HG03439 (cell line): Measurements from ENCODE around the gene KRT86.
"Not testable (repeated sequence)": the region's sequence is repeated elsewhere in the genome, so short reads cannot be mapped to it uniquely, and the experiment has no call there.

Experiments used
- ATAC-seq: cut with Tn5 transposase; IDR thresholded peaks from one replicate; pipeline ENCODE4 v1.9.1; 2021; ENCODE audit warnings: mild to moderate bottlenecking, moderate library complexity; ENCODE audit not compliant: unreplicated experiment

The KRT86 gene

DNA sequence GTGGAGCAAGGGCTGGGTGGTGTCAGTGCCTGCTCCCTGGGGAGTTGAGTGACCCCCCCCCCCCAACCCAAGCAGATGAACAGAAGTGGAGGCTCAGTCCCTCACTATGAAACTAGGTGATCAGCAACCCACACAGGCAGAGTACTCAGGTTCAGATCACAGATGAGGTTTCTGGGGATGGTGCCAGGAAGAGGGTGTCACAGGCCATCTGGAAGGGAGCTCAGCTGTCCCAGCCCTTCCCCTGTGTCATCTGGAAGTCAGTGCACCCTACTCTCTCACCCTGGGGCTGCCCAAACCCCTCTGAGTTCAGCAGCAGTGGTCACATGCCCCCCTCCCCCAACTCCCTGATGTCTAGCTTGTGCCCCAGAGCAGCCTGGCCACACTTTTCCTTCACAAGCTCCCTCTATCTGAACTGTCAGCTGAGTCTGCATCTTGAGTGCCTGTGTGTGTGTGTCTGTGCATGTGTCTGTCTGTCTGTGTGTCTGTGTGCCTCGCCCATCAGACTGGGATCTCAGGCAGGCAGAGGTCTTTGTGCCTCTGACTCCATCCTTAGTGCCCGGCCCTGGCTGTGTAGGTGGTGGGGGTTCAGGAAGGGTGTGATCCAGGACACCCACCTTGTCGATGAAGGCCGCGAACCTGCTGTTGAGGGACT is 16.2 kb downstream of the KRT86 start:
- ATAC-seq, result not testable (repeated sequence)

DNA sequence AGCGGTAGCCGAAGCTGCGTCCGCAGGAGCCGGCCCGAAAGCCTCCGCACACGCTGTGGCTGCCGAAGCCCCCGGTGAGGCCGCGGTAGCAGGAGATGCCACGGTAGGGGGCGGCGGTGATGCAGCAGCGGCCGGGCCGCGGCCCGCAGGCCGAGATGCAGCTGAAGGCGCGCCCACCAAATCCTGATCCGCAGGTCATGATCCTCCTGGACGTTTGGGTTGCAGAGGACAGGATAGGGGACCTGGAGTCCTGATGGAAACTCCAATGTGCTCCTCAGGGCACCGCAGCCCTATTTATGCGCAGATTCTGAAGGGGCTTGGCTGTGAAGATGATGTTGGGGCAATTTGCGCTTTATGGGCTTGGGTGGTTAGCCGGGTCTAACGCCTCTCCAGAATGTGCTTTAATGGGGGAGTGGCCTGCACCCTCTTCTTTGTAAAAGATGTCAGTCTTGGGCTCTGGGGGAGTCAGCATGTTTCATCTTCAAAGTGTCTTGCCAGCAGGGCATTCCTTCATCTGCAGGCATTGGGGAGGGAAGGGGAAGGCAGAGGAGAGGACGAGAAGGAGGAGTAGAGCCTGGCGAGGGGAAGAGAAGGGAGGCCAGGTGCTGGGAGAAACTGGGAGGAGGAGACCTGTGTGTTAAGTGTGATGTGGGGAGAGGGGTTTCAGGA is 17.0 kb downstream of the KRT86 start, which contains the start of gene KRT81:
TSS of gene KRT81 (minus strand) at position 268 of the 669 bp plus-strand sequence. CDS start at position 199, 69 bp downstream.
- ATAC-seq, result no peak

DNA sequence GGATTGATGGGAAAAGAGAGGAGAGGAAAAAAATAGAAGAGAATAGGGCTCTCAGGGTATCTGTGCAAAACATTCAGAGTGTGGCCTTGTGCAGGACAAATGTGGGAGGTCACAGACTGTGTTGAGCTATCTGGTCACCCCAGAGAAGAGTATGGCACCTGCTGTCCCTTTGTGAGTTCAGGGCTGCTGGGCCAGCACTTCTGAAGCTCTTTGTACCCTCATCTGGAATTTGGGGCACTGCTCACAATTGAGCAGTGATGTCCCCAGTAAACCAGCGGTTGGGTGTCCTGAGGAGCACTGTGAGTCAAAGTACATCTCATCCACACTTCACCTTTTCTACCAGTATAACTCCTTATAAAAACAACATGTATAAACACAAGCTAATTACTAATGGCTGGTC is 19.5 kb downstream of the KRT86 start:
- no peak for ATAC-seq

DNA sequence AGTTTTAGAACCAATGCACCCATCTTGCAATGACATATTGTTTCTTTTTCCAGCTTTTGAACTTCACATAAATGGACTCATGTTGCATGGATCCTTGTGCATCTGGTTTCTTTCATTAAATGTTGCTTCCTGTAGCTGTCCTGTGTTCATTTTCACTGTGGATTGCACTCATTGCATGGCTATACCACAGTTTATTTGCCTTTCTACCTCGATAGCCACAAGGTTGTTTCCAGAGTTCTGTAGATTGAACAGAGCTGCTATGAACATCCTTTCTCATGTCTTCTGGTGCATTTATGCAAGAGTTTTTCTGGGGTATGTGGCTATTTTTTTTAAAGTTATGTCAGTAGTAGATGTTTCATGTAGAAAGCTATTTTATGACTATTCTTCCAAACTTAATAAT is 20.4 kb downstream of the KRT86 start:
- ATAC-seq, result no peak

DNA sequence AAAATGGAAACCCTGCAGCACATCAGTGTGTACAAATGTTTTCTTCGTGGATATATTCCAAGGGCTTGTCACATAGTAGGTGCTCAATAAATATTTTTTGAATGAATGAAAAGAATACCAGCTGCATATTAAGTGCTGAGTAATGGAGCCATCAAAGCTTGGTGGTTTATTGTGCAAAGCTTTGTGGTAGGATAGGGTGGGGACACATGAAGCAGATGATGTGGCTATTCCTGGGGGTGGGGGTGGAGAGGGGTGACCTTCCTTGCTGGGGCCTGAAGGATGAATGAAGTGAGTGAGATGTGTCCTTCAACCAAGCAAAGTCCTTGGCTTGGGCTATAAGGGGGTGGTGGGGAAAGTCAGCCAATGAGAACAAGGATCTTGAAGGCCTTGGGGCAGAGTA is 21.2 kb downstream of the KRT86 start:
- ATAC-seq, result no peak

DNA sequence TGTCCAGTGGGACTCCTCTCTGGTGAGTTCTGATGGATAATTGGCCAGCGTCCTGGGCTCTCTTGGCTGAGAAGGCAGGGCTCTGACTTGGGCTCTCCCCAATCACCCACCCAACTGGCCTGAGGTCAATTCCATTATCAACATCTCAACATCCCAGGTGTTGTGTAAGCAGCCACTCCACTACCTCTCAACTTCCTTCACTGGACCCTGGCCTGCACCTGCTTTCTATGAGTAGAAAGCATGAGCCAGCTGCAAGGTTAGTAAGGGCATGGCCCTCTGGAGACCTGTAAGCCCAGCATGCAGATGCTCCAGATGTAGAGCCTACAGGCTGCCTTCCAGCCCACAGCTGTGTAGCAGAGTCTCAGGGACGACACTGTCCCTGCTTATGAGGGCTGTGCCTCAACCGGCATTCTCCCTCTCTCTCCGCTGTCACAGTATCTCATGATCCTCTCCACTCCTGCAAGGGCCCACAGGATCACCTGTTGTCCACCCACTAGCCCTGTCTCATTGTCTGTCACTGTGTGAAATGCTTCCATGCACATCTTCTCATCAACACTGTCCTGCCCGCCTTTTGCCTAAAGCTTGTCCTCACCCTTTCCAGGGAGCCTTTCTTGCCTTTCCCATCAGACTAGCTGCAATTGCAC is 22.2 kb downstream of the KRT86 start:
- ATAC-seq, result no peak

DNA sequence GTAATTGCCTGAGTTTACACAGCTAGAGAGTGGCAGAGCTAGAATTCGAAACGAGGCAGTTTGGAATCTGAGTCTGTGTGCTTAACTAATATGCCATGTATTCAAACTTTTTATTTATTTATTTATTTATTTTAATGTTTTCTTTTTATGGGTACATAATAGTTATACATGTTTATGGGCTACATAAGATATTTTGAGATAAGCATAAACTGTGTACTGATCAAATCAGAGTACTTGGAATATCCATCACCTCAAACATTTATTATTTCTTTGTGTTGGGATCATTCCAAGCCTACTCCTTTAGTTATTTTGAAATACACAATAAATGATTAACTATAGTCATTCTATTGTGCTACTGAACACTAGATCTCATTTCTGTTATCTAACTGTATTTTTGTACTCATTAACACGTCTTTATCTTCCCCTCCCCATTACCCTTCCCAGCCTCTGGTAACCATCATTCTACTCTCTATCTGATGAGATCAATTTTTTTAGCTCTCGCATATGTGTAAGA is 24.3 kb downstream of the KRT86 start:
- ATAC-seq, result no peak

DNA sequence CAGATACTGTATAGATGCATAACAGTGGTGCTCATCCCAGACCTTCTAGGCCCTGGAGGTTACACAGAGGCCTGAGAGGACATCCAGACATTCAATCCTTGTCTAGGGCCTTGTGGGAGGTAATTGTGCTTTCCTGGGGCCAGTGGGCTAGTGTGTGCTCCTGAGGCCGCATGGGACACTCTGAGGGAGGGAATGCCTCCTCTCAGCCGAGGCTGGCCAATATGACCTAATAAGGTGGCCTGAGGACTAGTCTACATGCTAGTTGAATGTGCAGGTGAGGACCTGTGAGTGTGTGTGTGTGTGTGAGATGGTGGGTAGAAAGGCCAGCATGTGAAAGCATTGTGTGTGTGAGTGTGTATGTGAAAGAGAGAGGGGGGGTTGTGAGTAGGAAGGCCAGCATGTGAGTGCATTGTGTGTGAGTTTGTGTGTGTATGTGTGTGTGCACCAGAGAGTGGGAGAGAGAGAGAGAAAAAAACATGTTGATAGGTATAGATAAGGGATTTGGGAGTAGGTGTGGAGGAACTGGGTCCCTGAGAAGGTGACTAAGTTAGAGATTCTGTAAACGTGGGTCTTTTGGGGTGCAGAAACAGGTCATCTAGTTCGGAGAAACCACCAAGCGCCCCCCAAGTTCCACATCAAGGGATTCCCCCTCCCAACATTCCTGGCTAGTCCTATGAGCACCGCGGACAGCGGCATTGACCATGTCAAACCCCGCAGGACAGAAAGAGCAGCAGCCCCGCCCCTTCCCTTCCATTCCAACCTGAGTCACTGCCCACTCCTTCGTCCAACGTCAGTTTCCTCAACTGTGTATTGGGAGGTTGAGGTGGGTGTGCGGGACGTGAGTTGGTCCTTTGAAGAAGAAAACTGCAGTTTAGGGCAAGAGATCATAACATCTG is 26.6 kb downstream of the KRT86 start:
- no peak for ATAC-seq

DNA sequence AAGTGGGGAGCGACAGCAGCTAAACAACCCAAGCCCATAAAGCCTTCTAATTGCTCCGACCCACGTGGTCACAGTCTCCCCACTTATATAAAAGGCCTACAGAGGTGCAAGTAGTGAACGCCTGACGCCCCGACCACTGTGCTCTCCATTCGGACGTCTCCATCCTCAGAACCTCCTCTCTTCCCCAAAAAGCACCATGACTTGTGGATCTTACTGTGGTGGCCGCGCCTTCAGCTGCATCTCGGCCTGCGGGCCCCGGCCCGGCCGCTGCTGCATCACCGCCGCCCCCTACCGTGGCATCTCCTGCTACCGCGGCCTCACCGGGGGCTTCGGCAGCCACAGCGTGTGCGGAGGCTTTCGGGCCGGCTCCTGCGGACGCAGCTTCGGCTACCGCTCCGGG is 27.3 kb downstream of the KRT86 start:
- not testable (repeated sequence) for ATAC-seq

DNA sequence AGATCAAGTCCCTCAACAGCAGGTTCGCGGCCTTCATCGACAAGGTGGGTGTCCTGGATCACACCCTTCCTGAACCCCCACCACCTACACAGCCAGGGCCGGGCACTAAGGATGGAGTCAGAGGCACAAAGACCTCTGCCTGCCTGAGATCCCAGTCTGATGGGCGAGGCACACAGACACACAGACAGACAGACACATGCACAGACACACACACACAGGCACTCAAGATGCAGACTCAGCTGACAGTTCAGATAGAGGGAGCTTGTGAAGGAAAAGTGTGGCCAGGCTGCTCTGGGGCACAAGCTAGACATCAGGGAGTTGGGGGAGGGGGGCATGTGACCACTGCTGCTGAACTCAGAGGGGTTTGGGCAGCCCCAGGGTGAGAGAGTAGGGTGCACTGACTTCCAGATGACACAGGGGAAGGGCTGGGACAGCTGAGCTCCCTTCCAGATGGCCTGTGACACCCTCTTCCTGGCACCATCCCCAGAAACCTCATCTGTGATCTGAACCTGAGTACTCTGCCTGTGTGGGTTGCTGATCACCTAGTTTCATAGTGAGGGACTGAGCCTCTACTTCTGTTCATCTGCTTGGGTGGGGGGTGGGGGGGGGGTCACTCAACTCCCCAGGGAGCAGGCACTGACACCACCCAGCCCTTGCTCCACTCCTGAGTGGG is 27.9 kb downstream of the KRT86 start:
- ATAC-seq, result not testable (repeated sequence)

DNA sequence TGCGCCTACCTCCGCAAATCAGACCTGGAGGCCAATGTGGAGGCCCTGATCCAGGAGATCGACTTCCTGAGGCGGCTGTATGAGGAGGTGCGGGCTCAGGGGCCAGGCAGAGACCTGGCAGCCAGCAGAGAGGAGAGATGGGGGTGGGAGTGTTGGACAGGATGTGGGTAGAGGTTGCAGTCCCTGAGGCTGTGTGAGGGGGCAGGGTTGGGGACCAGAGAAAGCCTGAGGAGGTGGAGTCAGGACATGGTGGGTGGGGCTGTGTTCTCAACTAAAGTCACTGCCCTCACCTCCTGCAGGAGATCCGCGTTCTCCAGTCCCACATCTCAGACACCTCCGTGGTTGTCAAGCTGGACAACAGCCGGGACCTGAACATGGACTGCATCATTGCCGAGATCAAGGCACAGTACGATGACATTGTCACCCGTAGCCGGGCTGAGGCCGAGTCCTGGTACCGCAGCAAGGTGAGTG is 30.5 kb downstream of the KRT86 start:
- ATAC-seq, result not testable (repeated sequence)

DNA sequence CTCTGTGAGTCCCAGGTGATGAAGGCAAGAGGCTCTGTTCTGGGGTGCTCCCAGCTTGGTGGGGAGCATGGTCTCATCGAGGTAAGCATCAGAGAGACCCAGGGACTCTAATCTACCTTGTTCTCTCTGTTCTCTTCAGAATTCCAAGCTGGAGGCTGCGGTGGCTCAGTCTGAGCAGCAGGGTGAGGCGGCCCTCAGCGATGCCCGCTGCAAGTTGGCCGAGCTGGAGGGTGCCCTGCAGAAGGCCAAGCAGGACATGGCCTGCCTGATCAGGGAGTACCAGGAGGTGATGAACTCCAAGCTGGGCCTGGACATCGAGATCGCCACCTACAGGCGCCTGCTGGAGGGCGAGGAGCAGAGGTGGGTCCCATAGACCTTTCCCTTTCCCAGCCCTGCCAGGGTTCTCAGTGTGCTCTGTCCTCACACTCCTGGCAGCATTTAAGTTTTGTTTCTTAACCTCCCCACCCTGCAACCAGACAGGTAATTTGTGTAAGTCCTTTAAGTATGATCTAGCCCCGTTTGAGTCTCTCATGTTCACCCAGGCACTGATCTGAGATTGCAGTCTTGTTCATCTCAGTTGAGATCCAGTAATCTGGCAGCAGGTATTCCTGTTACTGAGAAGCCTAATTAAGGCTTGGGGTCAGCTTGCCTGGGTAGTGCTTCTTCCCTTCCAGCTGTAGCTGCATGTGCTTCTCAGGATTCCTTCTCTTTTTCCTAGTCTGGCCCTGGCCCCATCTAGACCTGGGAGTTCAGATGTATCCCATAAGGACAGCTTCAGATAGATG is 31.7 kb downstream of the KRT86 start:
- ATAC-seq, result no peak

DNA sequence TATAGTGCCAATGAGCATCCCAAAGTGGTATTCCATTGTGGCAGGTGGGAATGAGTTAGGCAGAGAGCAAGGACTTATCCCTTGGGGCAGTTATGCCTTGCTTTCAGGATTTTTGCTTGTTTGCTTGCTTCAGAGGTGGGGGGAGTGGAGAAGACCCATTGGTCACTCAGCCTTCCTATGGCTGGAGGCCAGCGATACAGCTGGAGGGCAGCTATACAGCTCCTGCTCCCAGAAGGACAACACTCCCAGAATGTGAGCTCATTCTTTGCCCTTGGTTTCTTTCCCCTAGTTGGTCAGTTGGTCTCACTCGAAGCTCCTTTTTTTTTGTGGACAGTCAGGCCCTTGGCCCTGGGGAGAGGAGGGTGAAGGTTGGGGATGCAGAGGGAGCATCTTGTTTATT is 32.3 kb downstream of the KRT86 start:
- ATAC-seq, result no peak

DNA sequence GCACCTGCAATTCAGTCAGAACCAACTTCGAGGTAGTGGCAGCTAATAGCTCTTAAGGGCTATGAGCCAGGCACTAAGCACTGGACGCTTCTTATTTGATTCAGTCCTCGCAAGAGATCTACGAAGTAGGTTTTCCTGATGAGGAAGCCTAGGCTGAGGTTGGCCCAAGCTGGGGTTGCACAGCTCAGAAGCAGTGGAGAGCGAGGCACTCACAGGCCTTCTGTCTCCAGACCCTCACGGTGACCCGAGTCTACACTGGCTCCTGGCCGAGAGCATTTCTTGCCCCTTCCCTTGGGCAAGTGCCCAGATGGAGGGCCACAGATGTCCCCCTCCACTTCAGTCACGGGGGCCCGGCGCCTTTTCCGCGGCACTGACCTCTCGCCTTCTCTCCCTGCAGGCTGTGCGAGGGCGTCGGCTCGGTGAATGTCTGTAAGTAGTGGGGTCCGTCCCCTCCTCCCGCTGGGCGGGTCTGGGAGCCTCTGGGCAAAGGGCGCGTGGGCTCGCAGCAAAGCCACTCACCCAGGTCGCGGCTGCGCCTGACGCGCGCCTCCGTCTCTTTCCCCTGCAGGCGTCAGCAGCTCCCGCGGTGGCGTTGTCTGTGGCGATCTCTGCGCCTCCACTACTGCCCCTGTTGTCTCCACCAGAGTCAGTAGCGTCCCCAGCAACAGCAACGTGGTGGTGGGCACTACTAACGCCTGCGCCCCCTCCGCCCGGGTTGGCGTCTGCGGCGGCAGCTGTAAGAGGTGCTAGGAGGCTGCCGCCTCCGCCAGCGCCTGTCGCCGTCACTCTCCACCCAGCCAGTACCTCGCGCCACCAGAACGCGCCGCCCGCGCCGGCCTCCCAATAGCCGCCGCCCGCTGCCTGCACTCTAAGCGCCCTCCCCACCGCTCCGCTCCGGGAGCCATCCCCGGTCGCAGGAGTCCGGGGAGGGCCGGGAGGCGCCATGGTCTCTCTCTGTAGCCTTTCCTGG is 33.7 kb downstream of the KRT86 start:
- ATAC-seq, result no peak

DNA sequence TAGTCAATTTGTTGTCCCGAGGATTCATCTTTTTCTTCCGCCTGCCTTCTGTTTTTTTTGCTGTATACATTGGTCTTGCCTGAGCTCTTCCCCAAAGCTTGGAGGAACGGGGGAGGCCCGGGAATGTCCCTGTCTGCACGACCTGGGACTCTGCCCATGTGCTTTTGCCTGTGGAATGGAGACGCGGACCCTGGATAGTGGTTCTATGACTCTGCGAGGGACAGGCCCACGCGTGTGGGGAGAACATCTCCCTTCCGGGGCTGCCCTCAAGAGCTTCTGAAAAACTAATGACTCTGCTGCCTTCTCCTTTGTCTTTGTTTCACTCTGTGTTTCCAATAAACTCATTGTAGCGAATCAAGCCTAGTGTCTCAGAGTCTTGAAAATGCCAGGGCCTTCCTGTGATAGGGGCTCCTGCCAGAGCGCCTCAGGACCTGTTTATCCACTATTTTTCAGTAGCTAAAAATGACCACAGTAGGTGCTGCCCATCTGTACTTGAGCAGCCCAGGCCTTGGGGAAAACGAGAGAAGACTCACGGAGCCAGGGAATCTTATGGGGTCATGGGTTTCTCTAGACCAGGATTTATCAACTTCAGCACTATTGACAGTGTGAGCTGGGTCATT is 34.5 kb downstream of the KRT86 start:
- ATAC-seq, result no peak

DNA sequence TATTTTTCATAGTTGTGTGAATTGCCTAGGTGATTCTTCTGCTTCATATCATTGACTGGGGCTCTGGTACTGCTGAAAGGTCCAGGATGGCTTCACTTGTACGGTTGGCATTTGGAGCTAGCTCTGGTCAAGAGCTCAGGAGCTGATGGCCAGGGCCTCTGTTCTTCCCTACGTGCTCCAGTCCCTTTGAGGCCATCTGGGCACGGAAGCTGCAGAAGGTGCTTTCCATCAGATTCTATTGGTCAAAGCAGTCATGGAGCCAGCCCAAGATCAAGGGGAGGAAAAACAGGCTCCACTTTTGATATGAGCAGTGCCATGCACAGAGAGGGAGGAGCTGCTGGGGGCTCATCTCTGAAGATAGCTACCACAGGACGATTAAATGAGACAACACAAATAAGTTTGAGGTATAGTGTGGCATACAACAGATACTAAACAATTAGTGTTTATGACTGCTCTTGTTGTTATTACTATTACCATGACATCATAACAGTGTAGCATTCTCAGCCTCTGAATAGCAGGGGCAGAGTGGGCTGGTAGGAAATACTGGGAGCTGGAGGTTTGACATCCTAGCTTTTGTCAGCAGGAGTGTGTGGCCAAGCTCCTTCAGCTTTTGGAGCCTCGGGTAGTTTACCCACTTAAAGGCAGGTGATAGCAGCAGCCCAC is 36.3 kb downstream of the KRT86 start:
- ATAC-seq, result no peak

DNA sequence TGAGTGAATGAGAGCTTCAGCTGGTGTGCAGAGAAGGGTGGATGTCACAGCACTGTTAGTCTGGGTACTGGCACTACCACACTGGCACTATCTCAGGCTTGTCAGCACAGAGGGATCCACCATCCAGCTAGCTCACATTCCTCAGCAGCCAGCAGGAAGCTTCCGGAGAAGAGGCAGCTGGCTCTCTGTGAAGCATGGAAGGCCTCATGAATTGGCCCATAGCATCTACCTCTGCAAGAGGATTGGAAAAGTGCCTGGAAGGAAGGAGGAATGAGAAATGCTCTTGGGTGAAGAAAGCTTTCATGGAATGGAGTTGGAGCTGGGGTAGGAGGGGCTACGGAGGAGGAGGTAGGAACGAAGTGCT is 36.8 kb downstream of the KRT86 start:
- no peak for ATAC-seq
